SU-DHL-6 (cell line): Measurements from ENCODE around the gene ATP9B.

Source experiments
- CTCF ChIP-seq: fragments of 200-600 bp; sonication (generic); IDR thresholded peaks from one replicate; pipeline ENCODE4 v1.5.1; 2017; ENCODE audit warnings: antibody characterized with exemption, mild to moderate bottlenecking, low read length, moderate library complexity; ENCODE audit not compliant: insufficient read depth, poor library complexity, severe bottlenecking
- EZH2phosphoT487 ChIP-seq: fragments of 200-600 bp; sonication (generic), shearing (Covaris generic); conservative IDR thresholded peaks from 2 replicates; pipeline ENCODE4 v1.6.1; 2018; ENCODE audit warnings: mild to moderate bottlenecking, antibody characterized with exemption, low read length, moderate library complexity, mixed read lengths

GRCh38 chr18:79224381-79224780 is 155.2 kb downstream of the ATP9B start:
- TF ChIP-seq CTCF = no peak
- no peak for TF ChIP-seq EZH2phosphoT487
